Caco-2 (cell line): ENCODE measurements around the gene KRTAP5-9. TPM values are rescaled to one million over a fixed set of nuclear protein-coding genes. Genes with fewer than 3 reads are reported as not detected.
"Not testable (repeated sequence)": the region's sequence is repeated elsewhere in the genome, so short reads cannot be mapped to it uniquely, and the experiment has no call there.

Source experiments
- BruUV-seq: library from RNA; stranded (reverse); fragments of 400-500 nt; replicated peaks from 2 replicates; lab custom pipeline; 2021; lab: Mats Ljungman, UMichigan
- CTCF ChIA-PET: fragments of 300-600 bp; sonication (Branson Sonifier 250); formaldehyde crosslinking; loops from one replicate; lab custom pipeline; 2022; ENCODE audit warnings: antibody characterized with exemption; lab: Charles Lee
- POLR2A ChIA-PET: fragments of 300-600 bp; sonication (Branson Sonifier 250); formaldehyde crosslinking; loops from one replicate; lab custom pipeline; 2022; ENCODE audit warnings: antibody characterized with exemption; lab: Charles Lee
- DNase-seq, 2 experiments: peaks; one replicate each; pipeline versions ENCODE4 v3.0.0 to v3.0.0-alpha.2; 2020 to 2022
- H3K27me3 ChIP-seq: replicated peaks from 2 replicates; pipeline ENCODE4 v1.6.0; 2011; ENCODE audit warnings: low read length; ENCODE audit not compliant: control insufficient read depth, insufficient read depth
- H3K36me3 ChIP-seq: 2 replicates; pipeline ENCODE4 v1.5.1; 2011; ENCODE audit warnings: low read length; ENCODE audit not compliant: control insufficient read depth, insufficient read depth
- H3K4me1 ChIP-seq: fragments of 250-450 bp; sonication (Bioruptor Pico); 2 replicates; pipeline ENCODE4 v1.5.1; 2020; ENCODE audit warnings: mild to moderate bottlenecking
- H3K4me3 ChIP-seq: 2 replicates; pipeline ENCODE4 v1.5.1; 2011; ENCODE audit warnings: low read depth, mild to moderate bottlenecking, control low read depth, low read length
- H3K9me3 ChIP-seq: fragments of 250-450 bp; sonication (Bioruptor Pico); 2 replicates; pipeline ENCODE4 v1.5.1; 2020; ENCODE audit warnings: mild to moderate bottlenecking, moderate library complexity
- H3K27ac Mint-ChIP-seq: one replicate; pipeline ENCODE4 v1.8.0; 2022; ENCODE audit warnings: mixed read lengths; ENCODE audit not compliant: unreplicated experiment
- H3K27me3 Mint-ChIP-seq: one replicate; pipeline ENCODE4 v1.8.0; 2022; ENCODE audit warnings: mixed read lengths; ENCODE audit not compliant: insufficient read depth, unreplicated experiment
- H3K36me3 Mint-ChIP-seq: one replicate; pipeline ENCODE4 v1.8.0; 2022; ENCODE audit warnings: mild to moderate bottlenecking, mixed read lengths; ENCODE audit not compliant: insufficient read depth, unreplicated experiment
- H3K4me1 Mint-ChIP-seq: one replicate; pipeline ENCODE4 v1.8.0; 2022; ENCODE audit warnings: low read depth, mixed read lengths; ENCODE audit not compliant: unreplicated experiment
- H3K4me3 Mint-ChIP-seq: one replicate; pipeline ENCODE4 v1.8.0; 2022; ENCODE audit warnings: mild to moderate bottlenecking, moderate library complexity, mixed read lengths; ENCODE audit not compliant: unreplicated experiment
- H3K9me3 Mint-ChIP-seq: one replicate; pipeline ENCODE4 v1.8.0; 2022; ENCODE audit warnings: mixed read lengths; ENCODE audit not compliant: unreplicated experiment
- intact Hi-C: fragments of 100-400 bp; cut with micrococcal nuclease; formaldehyde crosslinking; loops from one replicate; pipeline ENCODE4 v1.10.0; 2022; ENCODE audit not compliant: unreplicated experiment
- total RNA-seq: library from RNA; stranded (reverse); gene quantifications from 2 replicates; pipeline ENCODE4 v1.2.3, GENCODE V29; 2022
- TF ChIP-seq, protein P1 (sequence below), 2 experiments: fragments of 200-600 bp in 1 of 2; IDR thresholded peaks; 1 replicate in 1 of 2; 2 replicates in 1 of 2; pipeline versions ENCODE4 v1.5.1 to v1.8.0; 2011 to 2022; ENCODE audit warnings: antibody characterized with exemption in 1 of 2, control low read depth in 1 of 2, inconsistent platforms in 1 of 2, low read depth in 1 of 2, low read length in 1 of 2, mild to moderate bottlenecking in 1 of 2, moderate library complexity in 1 of 2; ENCODE audit not compliant: insufficient read depth in 1 of 2, severe bottlenecking in 1 of 2, unreplicated experiment in 1 of 2

Gene KRTAP5-9
- total RNA-seq, 1 experiment from 2014 or later = not detected

DNA sequence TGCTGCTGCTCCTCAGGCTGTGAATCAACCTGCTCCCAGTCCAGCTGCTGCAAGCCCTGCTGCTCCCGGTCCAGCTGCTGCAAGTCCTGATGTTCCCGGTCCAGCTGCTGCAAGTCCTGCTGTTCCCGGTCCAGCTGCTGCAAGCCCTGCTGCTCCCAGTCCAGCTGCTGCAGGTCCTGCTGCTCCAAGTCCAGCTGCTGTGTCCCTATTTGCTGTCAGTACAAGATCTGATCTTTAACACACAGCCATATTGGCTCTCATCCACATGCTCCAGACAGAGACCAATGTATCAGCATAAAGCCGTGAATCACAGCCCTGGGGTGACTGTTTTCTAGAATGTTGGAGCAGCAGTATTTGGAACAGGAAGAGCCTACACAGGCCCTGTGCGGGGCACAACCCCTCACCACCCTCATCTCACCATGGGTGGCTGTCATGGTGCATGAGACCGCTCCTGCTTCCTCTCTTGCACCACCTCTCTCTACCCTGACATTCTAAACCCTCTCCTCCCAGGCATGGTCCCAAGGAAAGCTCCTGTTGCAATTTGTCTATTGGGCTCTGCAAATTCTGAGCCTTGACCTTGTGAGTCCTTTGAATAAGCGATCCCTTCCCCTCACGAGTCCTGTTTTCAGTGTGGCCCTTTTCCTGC lies 20.6 kb downstream of the KRTAP5-9 start:
- Histone ChIP-seq H3K9me3 (no peaks in the 10 kb centered on the region), H3K4me1 (peaks cover 6% of the 10 kb centered on the region), H3K4me3 (no peak overlapping the region), H3K27me3 (no peaks in the 10 kb centered on the region), H3K36me3 (no peaks in the 10 kb centered on the region)
- ChIA-PET CTCF (interaction anchor here (0.9 kb wide), 1 partner anchor 11 kb away, joined by 3 read pairs; no protein-coding TSS in a partner anchor), POLR2A (no interaction called here)
- Mint-ChIP-seq H3K36me3 (no peaks in the 10 kb centered on the region), H3K4me3 (no peak overlapping the region), H3K27ac (no peak overlapping the region), H3K9me3 (no peaks in the 10 kb centered on the region), H3K27me3 (peaks cover 4% of the 10 kb centered on the region), H3K4me1 (peaks cover 7% of the 10 kb centered on the region)
- intact Hi-C loops = no loop called here
- BruUV-seq = no TSS peak
- no peak for DNase-seq
- TF ChIP-seq, protein P1, sequence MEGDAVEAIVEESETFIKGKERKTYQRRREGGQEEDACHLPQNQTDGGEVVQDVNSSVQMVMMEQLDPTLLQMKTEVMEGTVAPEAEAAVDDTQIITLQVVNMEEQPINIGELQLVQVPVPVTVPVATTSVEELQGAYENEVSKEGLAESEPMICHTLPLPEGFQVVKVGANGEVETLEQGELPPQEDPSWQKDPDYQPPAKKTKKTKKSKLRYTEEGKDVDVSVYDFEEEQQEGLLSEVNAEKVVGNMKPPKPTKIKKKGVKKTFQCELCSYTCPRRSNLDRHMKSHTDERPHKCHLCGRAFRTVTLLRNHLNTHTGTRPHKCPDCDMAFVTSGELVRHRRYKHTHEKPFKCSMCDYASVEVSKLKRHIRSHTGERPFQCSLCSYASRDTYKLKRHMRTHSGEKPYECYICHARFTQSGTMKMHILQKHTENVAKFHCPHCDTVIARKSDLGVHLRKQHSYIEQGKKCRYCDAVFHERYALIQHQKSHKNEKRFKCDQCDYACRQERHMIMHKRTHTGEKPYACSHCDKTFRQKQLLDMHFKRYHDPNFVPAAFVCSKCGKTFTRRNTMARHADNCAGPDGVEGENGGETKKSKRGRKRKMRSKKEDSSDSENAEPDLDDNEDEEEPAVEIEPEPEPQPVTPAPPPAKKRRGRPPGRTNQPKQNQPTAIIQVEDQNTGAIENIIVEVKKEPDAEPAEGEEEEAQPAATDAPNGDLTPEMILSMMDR (IDR thresholded peaks at IDR 0.05; ENCODE audit: insufficient read depth in 1 of 2, low read depth in 1 of 2, low read length in 1 of 2, severe bottlenecking in 1 of 2, unreplicated experiment in 1 of 2) = no peak

DNA sequence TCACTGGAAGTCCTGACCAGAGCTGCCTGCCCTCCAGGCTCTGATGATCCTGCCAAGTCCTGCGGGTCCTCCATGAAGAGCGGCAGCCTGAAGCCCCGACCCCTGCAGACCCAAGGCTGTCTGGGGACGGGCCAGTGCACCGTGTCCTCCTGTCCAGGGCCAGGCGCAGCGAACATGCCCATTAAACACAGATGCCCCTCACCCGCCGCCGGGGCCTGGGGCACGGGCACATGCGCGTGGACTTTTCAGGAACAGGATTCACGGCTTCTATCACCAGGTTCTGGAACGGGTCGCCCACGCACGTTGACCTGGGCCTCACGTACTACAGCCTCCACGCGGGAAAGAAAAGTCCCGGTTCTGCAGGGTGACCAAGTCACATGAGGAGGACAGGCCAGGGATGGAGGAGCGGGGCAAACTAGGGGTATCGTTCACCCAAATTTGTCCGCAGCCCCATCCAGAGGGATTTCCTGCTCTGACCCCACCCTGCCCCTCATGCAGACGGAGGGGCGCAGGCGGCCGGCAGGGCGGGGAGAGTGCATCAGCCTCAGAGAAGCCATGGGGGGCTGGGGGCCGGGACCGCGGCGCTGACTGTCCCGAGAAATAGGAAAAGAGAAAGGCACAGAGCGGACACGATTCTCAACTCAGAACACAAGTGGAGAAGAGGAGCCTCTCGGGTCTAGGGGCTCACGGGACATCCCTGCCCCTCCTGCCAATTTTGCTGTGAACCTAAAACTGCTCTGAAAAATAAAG lies 23.1 kb downstream of the KRTAP5-9 start:
- H3K27me3 Mint-ChIP-seq, H3K4me3 Mint-ChIP-seq, H3K9me3 Mint-ChIP-seq: not testable (repeated sequence)

DNA sequence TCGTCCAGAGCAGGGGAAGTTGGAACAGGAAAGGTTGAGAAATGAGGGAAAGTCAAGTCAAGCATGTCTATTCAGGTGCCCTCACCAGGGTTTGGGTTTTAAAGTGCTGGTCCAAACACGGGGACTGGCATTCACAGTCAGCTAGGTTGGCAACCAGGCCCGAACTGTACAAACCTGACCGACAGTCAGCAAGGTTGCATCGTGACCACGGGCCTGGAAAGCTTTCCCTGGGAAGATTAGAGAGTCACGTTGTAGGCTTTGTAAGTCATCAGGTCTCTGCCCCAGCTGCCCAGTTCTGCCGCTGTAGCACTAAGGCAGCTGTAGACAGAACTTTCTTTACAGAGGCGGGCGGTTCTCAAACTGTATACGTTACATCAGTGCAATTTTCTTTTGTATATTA lies 24.6 kb downstream of the KRTAP5-9 start:
- Histone ChIP-seq H3K27me3 (no peaks in the 10 kb centered on the region), H3K4me1 (peaks cover 6% of the 10 kb centered on the region), H3K36me3 (no peaks in the 10 kb centered on the region), H3K9me3 (no peaks in the 10 kb centered on the region), H3K4me3 (no peak overlapping the region)
- intact Hi-C loops = no loop called here
- H3K9me3 Mint-ChIP-seq = no peaks in the 10 kb centered on the region
- H3K4me1 Mint-ChIP-seq = peaks cover 6% of the 10 kb centered on the region
- TF ChIP-seq, protein P1 (IDR thresholded peaks at IDR 0.05; ENCODE audit: insufficient read depth in 1 of 2, low read depth in 1 of 2, low read length in 1 of 2, severe bottlenecking in 1 of 2, unreplicated experiment in 1 of 2) = no peak
- no peak overlapping the region for H3K4me3 Mint-ChIP-seq
- no peaks in the 10 kb centered on the region for H3K27me3 Mint-ChIP-seq
- H3K27ac Mint-ChIP-seq = no peak overlapping the region
- no TSS peak for BruUV-seq
- CTCF ChIA-PET = interaction anchor here (1.9 kb wide), 1 partner anchor 9 kb away, joined by 5 read pairs; no protein-coding TSS in a partner anchor
- POLR2A ChIA-PET = no interaction called here
- no peaks in the 10 kb centered on the region for H3K36me3 Mint-ChIP-seq
- no peak for DNase-seq

More for the DNA sequence above, 23.1 kb downstream of the KRTAP5-9 start:
- H3K36me3 ChIP-seq, H3K4me3 ChIP-seq, H3K27me3 ChIP-seq, POLR2A ChIA-PET, BruUV-seq, H3K27ac Mint-ChIP-seq, H3K36me3 Mint-ChIP-seq, H3K4me1 Mint-ChIP-seq, DNase-seq, H3K9me3 ChIP-seq, H3K4me1 ChIP-seq, intact Hi-C loops: not testable (repeated sequence)
- CTCF ChIA-PET = interaction anchor here (1.1 to 1.9 kb wide), 2 partner anchors 8 to 9 kb away, joined by 5 to 8 read pairs; no protein-coding TSS in a partner anchor
